NCI-H345 (cell line): ENCODE measurements around the gene MVD.

ENCODE experiments used
- DNase-seq: peaks from one replicate; lab custom pipeline; 2025; lab: John Stamatoyannopoulos, UW

The MVD gene

DNA sequence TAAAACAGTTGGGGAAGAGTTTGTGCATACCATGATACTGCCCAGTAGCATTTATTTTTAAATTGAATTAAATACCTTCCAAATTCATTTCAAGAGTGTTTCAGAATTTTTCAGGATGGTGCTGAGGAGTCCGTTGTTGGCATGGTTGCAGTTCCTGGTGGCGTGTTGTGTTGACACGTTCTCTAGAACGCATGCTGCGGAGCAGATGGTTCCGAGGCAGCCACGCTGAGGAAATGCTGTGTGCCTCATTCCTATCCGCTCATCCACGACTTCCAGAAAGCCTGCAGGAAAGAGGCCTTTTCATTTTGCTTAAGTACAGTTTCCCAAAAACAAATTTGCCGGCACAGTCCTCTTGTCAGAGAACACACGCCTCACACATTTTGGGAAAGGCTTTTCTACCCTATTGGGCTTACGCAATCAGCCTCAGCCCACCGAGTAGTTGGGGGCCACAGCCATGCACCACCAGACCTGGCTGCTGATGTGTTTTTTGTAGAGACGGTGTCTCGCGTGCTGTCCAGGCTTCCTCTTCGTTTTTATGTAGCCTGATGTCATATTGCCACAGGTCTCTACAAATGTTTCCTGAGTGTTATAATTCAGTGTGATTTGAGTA, 56.6 kb downstream of the MVD start:
- DNase-seq, result no peak

DNA sequence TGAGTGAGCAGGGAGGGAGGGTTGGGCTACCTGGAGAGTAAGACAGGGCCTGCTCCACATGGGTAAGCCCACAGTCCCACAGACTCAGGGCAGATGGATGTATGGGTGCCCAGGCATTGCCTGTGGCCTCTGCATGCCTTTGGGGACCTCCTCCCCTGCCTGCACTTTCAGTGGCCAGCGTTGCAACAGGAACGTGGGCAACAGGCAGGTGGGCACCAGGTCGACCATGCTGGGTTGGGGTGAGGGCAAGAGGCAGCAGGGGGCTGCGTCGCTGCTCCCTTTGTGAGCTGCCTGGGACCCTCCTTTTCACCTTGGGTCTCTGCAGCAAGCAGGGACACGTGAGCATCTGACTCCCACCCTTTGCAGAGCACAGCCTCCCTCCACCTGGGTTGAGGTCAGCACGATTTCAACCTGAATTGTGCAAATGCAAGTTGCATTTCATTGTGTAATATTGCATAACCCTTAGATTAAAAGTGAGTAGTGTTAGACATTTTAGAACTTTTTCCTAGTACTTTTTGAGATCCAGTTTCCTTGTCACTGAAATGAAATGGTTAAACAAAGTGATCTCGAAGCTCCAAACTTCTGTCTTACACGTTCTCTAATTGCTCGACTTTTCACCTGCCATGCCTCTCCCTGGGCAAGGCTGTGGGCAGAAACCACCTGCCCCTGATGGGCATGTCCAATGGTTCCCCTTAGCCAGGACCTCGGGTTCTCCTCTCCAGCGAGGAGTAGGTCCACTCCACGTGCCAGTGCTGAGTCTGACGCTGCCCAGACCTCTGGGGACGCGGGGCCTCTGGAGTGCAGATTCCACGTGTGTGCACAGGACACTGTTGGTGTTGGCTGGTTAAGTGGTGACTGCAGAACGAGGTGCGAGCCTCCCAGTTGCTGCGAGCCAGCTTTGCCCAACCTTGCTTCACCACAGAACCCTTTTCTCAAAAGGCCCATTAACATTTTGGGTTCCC, 57.4 kb downstream of the MVD start:
- no peak for DNase-seq

DNA sequence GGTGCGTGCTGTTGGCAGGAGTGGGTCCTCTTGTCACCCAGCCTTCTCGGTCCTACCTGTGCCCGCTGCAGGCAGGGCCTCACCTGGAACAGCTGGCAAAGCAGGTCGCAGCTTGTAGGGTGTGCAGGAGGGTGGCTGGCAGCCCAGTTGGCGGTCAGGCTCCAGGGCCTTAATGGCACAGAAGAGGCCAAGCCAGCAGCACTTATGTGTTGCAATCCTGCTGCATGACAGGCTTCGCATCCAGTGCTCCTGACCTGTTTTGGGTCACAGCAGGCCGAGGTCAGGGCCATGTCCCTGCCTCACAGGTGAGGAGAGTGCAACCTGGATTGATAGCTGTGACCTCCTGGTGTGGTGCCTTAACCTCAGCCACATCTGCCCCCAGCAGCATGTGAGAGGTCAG, 60.8 kb downstream of the MVD start:
- DNase-seq, result no peak
